SK-N-SH treated with all-trans-retinoic acid at 6 μM for 48 hours (cell line): ENCODE measurements around the gene EEIG1.
"Not testable (repeated sequence)": the region's sequence is repeated elsewhere in the genome, so short reads cannot be mapped to it uniquely, and the experiment has no call there.

Experiments used
- ATAC-seq: fragments of 200-7000 bp; cut with Tn5 transposase; 3 replicates; pipeline ENCODE4 v1.9.1; 2020; ENCODE audit warnings: mild to moderate bottlenecking, moderate library complexity
- ARNTL ChIP-seq: fragments of 450-650 bp; formaldehyde crosslinking; IDR thresholded peaks from 2 replicates; pipeline ENCODE4 v1.5.0; 2020; ENCODE audit warnings: low read depth, mild to moderate bottlenecking, moderate library complexity, borderline replicate concordance
- BACH2 ChIP-seq: fragments of 250-450 bp; sonication (Bioruptor Pico); IDR thresholded peaks from 2 replicates; pipeline ENCODE4 v1.9.0; 2021; ENCODE audit warnings: mild to moderate bottlenecking, borderline replicate concordance
- CSDC2 ChIP-seq: fragments of 250-450 bp; sonication (Bioruptor Pico); IDR thresholded peaks from 2 replicates; pipeline ENCODE4 v1.5.0; 2020; ENCODE audit warnings: mild to moderate bottlenecking, moderate library complexity
- CSRNP3 ChIP-seq: fragments of 250-450 bp; sonication (Bioruptor Pico); IDR thresholded peaks from 2 replicates; pipeline ENCODE4 v1.5.1; 2021; ENCODE audit warnings: mild to moderate bottlenecking, moderate library complexity
- ESRRG ChIP-seq: fragments of 250-450 bp; sonication (Bioruptor Pico); IDR thresholded peaks from 2 replicates; pipeline ENCODE4 v1.6.1; 2021; ENCODE audit warnings: mild to moderate bottlenecking
- GLIS3 ChIP-seq: fragments of 250-450 bp; sonication (Bioruptor Pico); IDR thresholded peaks from 2 replicates; pipeline ENCODE4 v1.5.0; 2020; ENCODE audit warnings: mild to moderate bottlenecking, moderate library complexity
- ISL1 ChIP-seq: fragments of 250-450 bp; sonication (Bioruptor Pico); IDR thresholded peaks from 2 replicates; pipeline ENCODE4 v2.1.2; 2022; ENCODE audit warnings: mild to moderate bottlenecking, moderate library complexity
- OSR1 ChIP-seq: fragments of 250-450 bp; sonication (Bioruptor Pico); IDR thresholded peaks from 2 replicates; pipeline ENCODE4 v1.8.0; 2022; ENCODE audit warnings: moderate library complexity, mild to moderate bottlenecking, inconsistent platforms
- PATZ1 ChIP-seq: fragments of 250-450 bp; sonication (Bioruptor Pico); IDR thresholded peaks from 2 replicates; pipeline ENCODE4 v1.8.0; 2020; ENCODE audit warnings: mild to moderate bottlenecking, moderate library complexity, borderline replicate concordance
- PPARA ChIP-seq: fragments of 250-450 bp; sonication (Bioruptor Pico); IDR thresholded peaks from 2 replicates; pipeline ENCODE4 v1.5.0; 2020; ENCODE audit warnings: mild to moderate bottlenecking, borderline replicate concordance
- RARB ChIP-seq: fragments of 250-450 bp; sonication (Bioruptor Pico); IDR thresholded peaks from 2 replicates; pipeline ENCODE4 v1.8.0; 2021; ENCODE audit warnings: mild to moderate bottlenecking, moderate library complexity
- TOX ChIP-seq: fragments of 250-450 bp; sonication (Bioruptor Pico); IDR thresholded peaks from 2 replicates; pipeline ENCODE4 v1.8.0; 2021; ENCODE audit warnings: mild to moderate bottlenecking, moderate library complexity, borderline replicate concordance
- ZC3H10 ChIP-seq: fragments of 250-450 bp; sonication (Bioruptor Pico); IDR thresholded peaks from 2 replicates; pipeline ENCODE4 v1.5.1; 2021; ENCODE audit warnings: mild to moderate bottlenecking, moderate library complexity
- ZFP3 ChIP-seq: fragments of 250-450 bp; sonication (Bioruptor Pico); IDR thresholded peaks from 2 replicates; pipeline ENCODE4 v1.5.0; 2020; ENCODE audit warnings: mild to moderate bottlenecking, moderate library complexity
- ZFP30 ChIP-seq: fragments of 450-650 bp; formaldehyde crosslinking; IDR thresholded peaks from 2 replicates; pipeline ENCODE4 v1.5.0; 2022; ENCODE audit warnings: mild to moderate bottlenecking, moderate library complexity
- ZNF565 ChIP-seq: fragments of 450-650 bp; formaldehyde crosslinking; conservative IDR thresholded peaks from 2 replicates; pipeline ENCODE4 v1.5.0; 2020; ENCODE audit warnings: low read depth, mild to moderate bottlenecking, moderate library complexity
- ZNF8 ChIP-seq: fragments of 450-650 bp; formaldehyde crosslinking; IDR thresholded peaks from 2 replicates; pipeline ENCODE4 v1.5.0; 2020; ENCODE audit warnings: mild to moderate bottlenecking, moderate library complexity
- TF ChIP-seq, protein P1 (sequence below): fragments of 250-450 bp; sonication (Bioruptor Pico); IDR thresholded peaks from 2 replicates; pipeline ENCODE4 v1.5.0; 2020; ENCODE audit warnings: mild to moderate bottlenecking, moderate library complexity
- TF ChIP-seq, protein P2 (sequence below): fragments of 250-450 bp; sonication (Bioruptor Pico); IDR thresholded peaks from 2 replicates; pipeline ENCODE4 v1.5.1; 2020; ENCODE audit warnings: low read depth, mild to moderate bottlenecking, moderate library complexity
- TF ChIP-seq, protein P3 (sequence below): fragments of 250-450 bp; sonication (Bioruptor Pico); IDR thresholded peaks from 2 replicates; pipeline ENCODE4 v1.8.0; 2021; ENCODE audit warnings: low read depth, mild to moderate bottlenecking, moderate library complexity, borderline replicate concordance

Gene EEIG1

DNA sequence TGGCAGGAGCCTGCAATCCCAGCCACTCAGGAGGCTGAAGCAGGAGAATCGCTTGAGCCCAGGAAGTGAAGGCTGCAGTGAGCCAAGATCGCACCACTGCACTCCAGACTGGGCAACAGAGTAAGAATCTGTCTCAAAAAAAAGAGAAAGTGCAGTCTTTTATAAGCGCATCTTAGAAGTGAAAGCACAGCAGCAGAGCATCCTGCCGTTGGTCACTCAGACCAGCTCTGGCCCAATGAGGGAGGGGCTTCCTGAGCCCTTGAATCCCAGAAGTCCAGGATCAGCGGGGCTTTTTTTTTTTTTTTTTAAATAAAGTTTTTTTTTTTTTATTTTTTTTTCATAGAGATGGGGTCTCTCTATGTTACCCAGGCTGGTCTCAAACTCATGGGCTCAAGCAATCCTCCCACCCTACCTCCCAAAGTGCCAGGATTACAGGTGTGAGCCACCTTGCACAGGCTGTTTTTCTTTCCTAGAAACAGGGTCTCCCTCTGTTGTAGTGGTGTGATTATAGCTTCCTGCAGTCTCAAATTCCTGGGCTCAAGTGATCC, 44.0 kb upstream of the EEIG1 start:
- TF ChIP-seq TOX: no peak
- TF ChIP-seq BACH2 (CRISPR knock-in tag): no peak
- TF ChIP-seq ESRRG: no peak
- no peak for TF ChIP-seq GLIS3 (CRISPR knock-in tag)
- TF ChIP-seq PPARA (CRISPR knock-in tag): no peak
- TF ChIP-seq RARB (CRISPR knock-in tag): no peak
- TF ChIP-seq, protein P1, sequence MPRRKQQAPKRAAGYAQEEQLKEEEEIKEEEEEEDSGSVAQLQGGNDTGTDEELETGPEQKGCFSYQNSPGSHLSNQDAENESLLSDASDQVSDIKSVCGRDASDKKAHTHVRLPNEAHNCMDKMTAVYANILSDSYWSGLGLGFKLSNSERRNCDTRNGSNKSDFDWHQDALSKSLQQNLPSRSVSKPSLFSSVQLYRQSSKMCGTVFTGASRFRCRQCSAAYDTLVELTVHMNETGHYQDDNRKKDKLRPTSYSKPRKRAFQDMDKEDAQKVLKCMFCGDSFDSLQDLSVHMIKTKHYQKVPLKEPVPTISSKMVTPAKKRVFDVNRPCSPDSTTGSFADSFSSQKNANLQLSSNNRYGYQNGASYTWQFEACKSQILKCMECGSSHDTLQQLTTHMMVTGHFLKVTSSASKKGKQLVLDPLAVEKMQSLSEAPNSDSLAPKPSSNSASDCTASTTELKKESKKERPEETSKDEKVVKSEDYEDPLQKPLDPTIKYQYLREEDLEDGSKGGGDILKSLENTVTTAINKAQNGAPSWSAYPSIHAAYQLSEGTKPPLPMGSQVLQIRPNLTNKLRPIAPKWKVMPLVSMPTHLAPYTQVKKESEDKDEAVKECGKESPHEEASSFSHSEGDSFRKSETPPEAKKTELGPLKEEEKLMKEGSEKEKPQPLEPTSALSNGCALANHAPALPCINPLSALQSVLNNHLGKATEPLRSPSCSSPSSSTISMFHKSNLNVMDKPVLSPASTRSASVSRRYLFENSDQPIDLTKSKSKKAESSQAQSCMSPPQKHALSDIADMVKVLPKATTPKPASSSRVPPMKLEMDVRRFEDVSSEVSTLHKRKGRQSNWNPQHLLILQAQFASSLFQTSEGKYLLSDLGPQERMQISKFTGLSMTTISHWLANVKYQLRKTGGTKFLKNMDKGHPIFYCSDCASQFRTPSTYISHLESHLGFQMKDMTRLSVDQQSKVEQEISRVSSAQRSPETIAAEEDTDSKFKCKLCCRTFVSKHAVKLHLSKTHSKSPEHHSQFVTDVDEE (CRISPR knock-in tag): no peak
- TF ChIP-seq CSDC2: no peak
- TF ChIP-seq ZFP30: no peak
- TF ChIP-seq, protein P2, sequence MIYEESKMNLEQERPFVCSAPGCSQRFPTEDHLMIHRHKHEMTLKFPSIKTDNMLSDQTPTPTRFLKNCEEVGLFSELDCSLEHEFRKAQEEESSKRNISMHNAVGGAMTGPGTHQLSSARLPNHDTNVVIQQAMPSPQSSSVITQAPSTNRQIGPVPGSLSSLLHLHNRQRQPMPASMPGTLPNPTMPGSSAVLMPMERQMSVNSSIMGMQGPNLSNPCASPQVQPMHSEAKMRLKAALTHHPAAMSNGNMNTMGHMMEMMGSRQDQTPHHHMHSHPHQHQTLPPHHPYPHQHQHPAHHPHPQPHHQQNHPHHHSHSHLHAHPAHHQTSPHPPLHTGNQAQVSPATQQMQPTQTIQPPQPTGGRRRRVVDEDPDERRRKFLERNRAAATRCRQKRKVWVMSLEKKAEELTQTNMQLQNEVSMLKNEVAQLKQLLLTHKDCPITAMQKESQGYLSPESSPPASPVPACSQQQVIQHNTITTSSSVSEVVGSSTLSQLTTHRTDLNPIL (CRISPR knock-in tag): no peak
- TF ChIP-seq CSRNP3: no peak
- no peak for TF ChIP-seq ZNF8 (CRISPR knock-in tag)
- no peak for TF ChIP-seq OSR1 (CRISPR knock-in tag)
- TF ChIP-seq ISL1 (CRISPR knock-in tag): no peak
- TF ChIP-seq ARNTL (CRISPR knock-in tag): no peak
- no peak for TF ChIP-seq PATZ1 (CRISPR knock-in tag)
- TF ChIP-seq ZC3H10 (CRISPR knock-in tag): no peak
- ATAC-seq: no peak

- not testable (repeated sequence) for ATAC-seq
Measured at GRCh38 chr9:128023671-128024070, 42.9 kb upstream of the EEIG1 start.

DNA sequence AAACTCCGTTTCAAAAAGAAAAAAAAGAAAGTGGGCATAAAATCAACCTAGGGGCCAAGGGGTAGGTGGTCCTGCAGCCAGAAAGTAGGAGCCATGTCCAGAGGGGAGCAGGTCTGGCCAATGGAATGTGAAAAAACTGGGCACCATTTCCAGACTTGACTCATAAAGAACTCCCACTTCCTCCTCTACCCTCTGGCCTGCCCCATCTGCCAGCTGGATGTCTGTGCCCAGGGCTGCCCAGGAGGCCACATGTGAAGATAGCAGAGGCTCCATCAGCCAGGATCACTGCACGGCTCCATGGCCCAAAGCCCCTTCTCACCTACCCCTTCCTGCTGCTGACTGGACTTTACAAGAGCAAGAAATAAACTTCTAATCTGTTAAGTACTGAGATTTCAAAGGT, 42.1 kb upstream of the EEIG1 start:
- peak; percentile 80 for ATAC-seq
- TF ChIP-seq ISL1 (CRISPR knock-in tag): no peak
- TF ChIP-seq CSDC2: no peak
- TF ChIP-seq ZNF565: no peak
- TF ChIP-seq, protein P1 (CRISPR knock-in tag): no peak
- no peak for TF ChIP-seq ZNF8 (CRISPR knock-in tag)
- no peak for TF ChIP-seq CSRNP3
- TF ChIP-seq ESRRG: no peak
- TF ChIP-seq, protein P3, sequence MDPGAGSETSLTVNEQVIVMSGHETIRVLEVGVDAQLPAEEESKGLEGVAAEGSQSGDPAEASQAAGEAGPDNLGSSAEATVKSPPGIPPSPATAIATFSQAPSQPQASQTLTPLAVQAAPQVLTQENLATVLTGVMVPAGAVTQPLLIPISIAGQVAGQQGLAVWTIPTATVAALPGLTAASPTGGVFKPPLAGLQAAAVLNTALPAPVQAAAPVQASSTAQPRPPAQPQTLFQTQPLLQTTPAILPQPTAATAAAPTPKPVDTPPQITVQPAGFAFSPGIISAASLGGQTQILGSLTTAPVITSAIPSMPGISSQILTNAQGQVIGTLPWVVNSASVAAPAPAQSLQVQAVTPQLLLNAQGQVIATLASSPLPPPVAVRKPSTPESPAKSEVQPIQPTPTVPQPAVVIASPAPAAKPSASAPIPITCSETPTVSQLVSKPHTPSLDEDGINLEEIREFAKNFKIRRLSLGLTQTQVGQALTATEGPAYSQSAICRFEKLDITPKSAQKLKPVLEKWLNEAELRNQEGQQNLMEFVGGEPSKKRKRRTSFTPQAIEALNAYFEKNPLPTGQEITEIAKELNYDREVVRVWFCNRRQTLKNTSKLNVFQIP (CRISPR knock-in tag): no peak
- TF ChIP-seq ZFP3: no peak
- TF ChIP-seq, all 23 proteins: peak for 0
